HepG2 (cell line): Measurements from ENCODE around the gene SCRT2. TPM values are rescaled to one million over a fixed set of nuclear protein-coding genes. Genes with fewer than 3 reads are reported as not detected.

Experiments used
- EP300 ChIP-seq, 3 experiments: sonication (generic) in 1 of 3; formaldehyde crosslinking in 1 of 3; IDR thresholded peaks; 2 replicates each; pipeline versions ENCODE4 v1.5.1 to v1.6.1; 2011 to 2020; ENCODE audit warnings: low read depth in 2 of 3, low read length in 2 of 3, borderline replicate concordance in 1 of 3, improper control_type of control experiment in 1 of 3, mild to moderate bottlenecking in 1 of 3, missing genetic modification reagents in 1 of 3, moderate library complexity in 1 of 3
- FLYWCH1 ChIP-seq: sonication (generic); formaldehyde crosslinking; IDR thresholded peaks from 2 replicates; pipeline ENCODE4 v1.8.1; 2023; ENCODE audit warnings: mild to moderate bottlenecking, missing genetic modification reagents
- PBX3 ChIP-seq: sonication (generic); formaldehyde crosslinking; IDR thresholded peaks from 2 replicates; pipeline ENCODE4 v1.8.1; 2023; ENCODE audit warnings: missing genetic modification reagents, inconsistent platforms, borderline replicate concordance
- PHF5A ChIP-seq: IDR thresholded peaks from one replicate; pipeline ENCODE4 v1.6.1; 2018; ENCODE audit warnings: low read depth, missing genetic modification reagents; ENCODE audit not compliant: unreplicated experiment
- RAD51 ChIP-seq: fragments of 450-650 bp; IDR thresholded peaks from 2 replicates; pipeline ENCODE4 v1.6.1; 2016; ENCODE audit warnings: borderline replicate concordance
- SIX1 ChIP-seq: sonication (generic); formaldehyde crosslinking; IDR thresholded peaks from 2 replicates; pipeline ENCODE4 v1.4.0; 2020; ENCODE audit warnings: missing genetic modification reagents, borderline replicate concordance
- SYNCRIP ChIP-seq: fragments of 200-400 bp; formaldehyde crosslinking; IDR thresholded peaks from 2 replicates; pipeline ENCODE4 v1.6.1; 2018; ENCODE audit warnings: mild to moderate bottlenecking, low read depth, low read length; ENCODE audit not compliant: insufficient read depth
- TOPORS ChIP-seq: sonication (generic); formaldehyde crosslinking; IDR thresholded peaks from 2 replicates; pipeline ENCODE4 v1.8.0; 2023; ENCODE audit warnings: mild to moderate bottlenecking, missing genetic modification reagents
- ZBTB40 ChIP-seq, 2 experiments: fragments of 450-650 bp in 1 of 2; sonication (generic) in 1 of 2; formaldehyde crosslinking in 1 of 2; IDR thresholded peaks; 2 replicates each; pipeline versions ENCODE4 v1.6.1 to v1.8.0; 2016 to 2022; ENCODE audit warnings: antibody characterized with exemption in 1 of 2, mild to moderate bottlenecking in 1 of 2, missing genetic modification reagents in 1 of 2
- ZGPAT ChIP-seq: IDR thresholded peaks from 2 replicates; pipeline ENCODE4 v1.6.1; 2016; ENCODE audit warnings: mild to moderate bottlenecking
- ZNF770 ChIP-seq: sonication (generic); formaldehyde crosslinking; IDR thresholded peaks from 2 replicates; pipeline ENCODE4 v1.5.0; 2020; ENCODE audit warnings: mild to moderate bottlenecking, missing genetic modification reagents
- ZNF83 ChIP-seq: sonication (generic); formaldehyde crosslinking; IDR thresholded peaks from 2 replicates; pipeline ENCODE4 v1.4.0; 2020; ENCODE audit warnings: missing genetic modification reagents, mild to moderate bottlenecking, borderline replicate concordance
- polyA plus RNA-seq, 8 experiments: library from polyadenylated mRNA; depleted of rRNA in 3 of 8; stranded (reverse) in 7 of 8; unstranded in 1 of 8; fragments of >200 nt; fragmentation: Illumina TruSeq in 4 of 8; extraction: Trizol in 4 of 8; gene quantifications; 2 replicates each; pipeline versions ENCODE4 v1.2.1 to v1.2.3, GENCODE V29; 2011 to 2016; ENCODE audit warnings: low read depth in 4 of 8, missing spikeins in 1 of 8, mixed read lengths in 1 of 8; ENCODE audit not compliant: insufficient read depth in 1 of 8
- total RNA-seq, 5 experiments: library from RNA; depleted of rRNA; stranded (reverse); fragments of >200 nt; fragmentation: Illumina TruSeq; extraction: Trizol; gene quantifications; 2 replicates each; pipeline ENCODE4 v1.2.3, GENCODE V29; 2016; ENCODE audit warnings: low read depth in 1 of 5

SCRT2 gene
- total and polyA plus RNA-seq, 2 of the 13 experiments (the other 11 are each of a cell fraction or from before 2014, with no cell fraction given), result not detected

GRCh38 chr20:645318-646106 is 30.1 kb downstream of the SCRT2 start (continued):
- TF ChIP-seq ZNF83 (peak; percentile 22), ZGPAT (CRISPR knock-in tag) (peak; percentile 76), SYNCRIP (no peak), RAD51 (no peak), PBX3 (CRISPR knock-in tag) (no peak), TOPORS (CRISPR knock-in tag) (peak; percentile 45; the same call in 1 of the 2 replicates), PHF5A (CRISPR knock-in tag) (no peak), ZBTB40 (IDR thresholded peaks at IDR 0.05) (no peak), ZBTB40 (CRISPR knock-in tag; IDR thresholded peaks at IDR 0.05) (peak; percentile 67; the same call in 1 of the 2 replicates), FLYWCH1 (CRISPR knock-in tag) (no peak), SIX1 (CRISPR knock-in tag) (peak; percentile 44; the same call in 1 of the 2 replicates), ZNF770 (CRISPR knock-in tag) (no peak), EP300 (IDR thresholded peaks at IDR 0.05; ENCODE audit: low read depth in 2 of 2, low read length in 2 of 2) (peak; percentile 32 to 53; a peak in 2 of 4 replicates), EP300 (CRISPR knock-in tag; IDR thresholded peaks at IDR 0.05; ENCODE audit: borderline replicate concordance) (0 out of 2 replicates have a peak, but pooled peaks have one; percentile 45)
